GM19238 (cell line): ENCODE data around the gene CTXND1.

ENCODE experiments used
- DNase-seq: peaks from one replicate; pipeline ENCODE4 v3.0.0; 2011; ENCODE audit warnings: low spot score; ENCODE audit not compliant: insufficient read length

Gene CTXND1

DNA sequence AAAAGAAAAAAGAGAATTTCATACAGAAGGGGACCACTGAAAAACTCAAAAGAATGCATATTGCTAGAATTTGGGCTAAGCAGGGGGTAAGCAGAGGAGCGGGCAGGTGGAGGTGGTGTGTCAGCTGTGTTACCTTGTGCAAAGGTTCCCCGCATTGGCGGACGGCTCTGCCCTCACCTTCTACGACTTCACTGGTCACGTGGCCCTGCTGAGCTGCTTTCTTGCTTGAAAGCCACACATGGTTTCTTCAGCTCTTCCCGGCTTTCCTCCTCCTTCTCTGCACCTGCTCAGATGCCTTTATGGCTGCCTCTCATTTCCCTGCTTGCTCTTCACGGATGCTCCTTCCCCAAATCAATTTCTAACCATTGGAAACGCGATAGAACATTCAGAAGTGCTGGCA, 68.7 kb downstream of the CTXND1 start:
- DNase-seq = no peak

DNA sequence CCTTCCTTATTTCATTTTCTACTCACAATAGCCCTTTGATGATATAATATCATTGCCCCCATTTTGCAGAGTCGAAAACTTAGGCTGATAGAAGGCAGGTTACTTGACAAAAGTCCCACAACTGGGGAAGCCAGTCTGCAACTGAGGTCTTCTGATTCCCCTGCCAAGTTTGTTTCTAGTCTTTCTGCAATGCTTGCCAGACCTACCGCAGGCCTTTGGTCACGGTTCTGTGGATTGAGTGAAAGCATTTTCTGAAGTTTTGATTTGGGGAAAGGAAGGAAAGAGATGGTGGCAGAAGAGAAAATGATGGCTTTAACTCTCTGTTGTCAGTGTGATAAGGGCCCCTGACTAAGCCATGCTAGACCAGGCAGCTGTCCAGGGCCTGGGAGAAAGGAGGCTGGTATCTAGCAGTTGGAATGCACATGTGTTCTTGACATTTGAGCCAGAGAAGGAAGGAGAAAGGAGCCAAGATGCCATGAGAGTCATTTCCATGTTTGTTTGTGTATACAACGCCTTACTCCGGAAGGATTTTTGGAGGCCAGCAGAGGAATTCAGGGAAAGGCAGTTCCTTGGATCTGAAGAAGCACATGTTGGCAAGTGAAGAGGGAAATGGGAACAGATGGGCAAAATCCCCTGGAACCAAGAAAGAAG, 69.3 kb downstream of the CTXND1 start:
- DNase-seq = no peak

DNA sequence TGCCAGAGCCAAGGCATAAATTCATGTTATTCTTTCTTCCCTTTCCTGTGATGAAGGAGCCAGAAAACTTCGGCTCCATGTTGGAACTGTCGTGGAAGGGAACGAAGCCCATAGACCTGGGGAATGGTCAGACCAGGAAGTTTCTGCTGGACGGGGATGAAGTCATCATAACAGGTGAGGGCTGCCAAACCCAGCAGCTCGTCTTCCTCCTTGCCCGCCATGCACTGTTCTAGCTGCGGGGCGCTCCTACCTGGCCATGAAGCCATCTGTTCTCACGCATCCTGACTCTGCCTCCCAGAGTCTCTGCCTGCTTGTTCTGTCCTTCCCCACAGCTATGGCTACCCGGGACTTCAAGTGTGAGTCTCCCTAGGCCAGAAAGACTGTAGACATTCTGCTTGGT, 71.0 kb downstream of the CTXND1 start:
- DNase-seq = no peak

DNA sequence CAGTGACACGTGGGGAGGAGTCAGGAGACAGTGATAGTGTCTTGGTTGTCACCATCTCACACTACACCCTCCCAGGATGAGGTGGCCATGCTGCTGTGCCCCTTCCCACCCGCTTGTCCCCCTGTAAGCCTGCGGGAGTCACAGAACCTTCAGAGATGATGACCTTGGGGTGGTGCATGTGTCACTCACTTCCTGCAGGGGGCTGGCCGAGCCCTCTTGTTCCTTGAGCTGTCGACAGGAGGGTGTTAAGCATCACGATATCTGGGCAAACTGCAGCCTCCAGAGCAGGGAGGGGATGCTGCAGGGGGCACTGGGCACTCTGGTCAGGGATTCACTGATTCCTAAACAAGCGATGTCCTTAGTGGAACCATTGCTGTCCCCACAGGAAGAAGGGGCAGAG, 71.5 kb downstream of the CTXND1 start:
- no peak for DNase-seq

DNA sequence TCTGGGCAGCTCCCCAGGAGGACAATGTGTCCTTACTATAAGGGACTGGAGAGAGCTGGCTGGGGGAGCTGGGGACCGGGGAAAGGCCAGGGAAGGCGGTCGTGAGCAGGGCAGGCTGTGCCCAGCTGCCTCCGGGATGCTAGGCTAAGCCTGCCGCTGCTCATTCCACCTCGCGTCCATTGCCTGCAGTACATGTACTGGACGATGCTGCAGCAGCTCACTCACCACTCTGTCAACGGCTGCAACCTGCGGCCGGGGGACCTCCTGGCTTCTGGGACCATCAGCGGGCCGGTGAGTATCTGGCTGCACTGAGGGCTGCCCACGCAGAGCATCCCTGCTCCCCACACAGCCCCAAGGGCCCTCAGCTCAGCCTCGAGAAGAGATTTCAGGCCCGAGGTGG, 72.1 kb downstream of the CTXND1 start:
- no peak for DNase-seq

DNA sequence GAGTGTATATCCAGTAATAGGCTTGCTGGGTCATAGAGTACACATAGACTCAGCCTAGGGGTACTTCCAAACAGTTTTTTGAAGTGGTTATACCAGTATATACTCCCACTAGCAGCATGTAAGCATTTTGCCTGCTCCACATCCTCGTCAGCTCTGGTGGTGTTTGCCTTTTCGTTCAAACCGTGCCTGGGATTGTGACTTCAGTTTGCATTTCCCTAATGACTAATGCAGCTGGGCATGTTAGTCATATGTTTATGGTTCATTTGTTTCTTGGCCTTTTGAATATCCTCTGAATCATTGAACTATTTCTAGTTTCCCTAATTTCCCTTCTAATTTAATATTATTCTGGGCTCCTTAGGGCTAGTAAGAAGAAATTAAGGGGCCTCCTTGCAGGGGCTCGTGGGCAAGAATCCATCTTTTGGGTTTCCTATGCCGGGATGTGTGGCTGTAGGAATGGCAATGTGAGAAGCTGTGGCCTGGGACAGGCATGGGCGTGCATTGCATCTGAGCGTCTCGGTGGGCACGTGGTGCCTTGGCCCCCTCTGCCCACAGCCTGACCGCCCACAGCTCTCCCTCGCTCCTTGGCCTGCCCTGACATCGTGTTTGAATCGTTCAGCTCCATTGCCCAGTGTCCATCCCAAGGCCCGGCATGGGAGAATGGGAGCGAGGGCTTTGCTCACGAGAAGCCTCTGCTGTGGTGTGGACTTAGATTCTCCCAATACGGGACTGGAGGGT, 72.8 kb downstream of the CTXND1 start:
- DNase-seq = no peak

DNA sequence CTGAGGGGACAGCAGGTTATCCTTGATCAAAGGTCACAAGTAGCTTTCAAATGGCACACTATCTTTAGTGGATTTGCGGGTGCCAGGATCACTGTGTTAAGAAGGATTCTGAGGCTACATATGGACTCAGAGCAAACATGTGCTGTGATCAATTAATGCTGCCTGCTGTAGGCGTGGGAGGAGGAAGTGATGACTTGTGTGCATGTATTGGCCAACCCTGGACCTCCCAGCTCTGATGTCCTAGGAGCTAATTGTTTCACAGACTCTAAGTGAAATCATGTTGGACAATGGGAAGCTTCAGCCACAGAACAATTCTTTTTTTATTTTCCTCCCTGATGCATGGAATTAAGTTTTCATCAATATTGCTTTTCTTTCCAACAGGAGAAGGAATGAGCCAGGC, 74.9 kb downstream of the CTXND1 start:
- no peak for DNase-seq

DNA sequence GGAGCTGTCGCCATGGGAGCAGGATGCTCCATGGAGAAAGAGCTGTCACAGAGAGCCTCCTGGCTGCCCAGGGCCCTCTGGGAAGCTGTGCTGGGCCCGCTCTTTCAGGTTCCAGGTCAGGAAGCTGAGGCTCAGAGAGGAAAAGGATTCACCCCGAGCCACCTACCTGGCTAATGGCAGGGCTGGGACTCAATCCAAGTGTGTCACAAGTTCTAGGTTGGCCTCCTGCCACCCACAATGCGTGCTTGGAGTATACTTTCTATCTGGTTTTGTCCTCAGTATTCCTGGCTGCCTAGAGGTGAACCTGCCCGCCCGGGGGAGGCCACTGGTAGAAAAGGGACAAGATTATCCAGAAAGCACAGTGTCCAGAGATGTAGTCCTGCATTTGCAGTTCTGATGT, 75.6 kb downstream of the CTXND1 start:
- DNase-seq = no peak

DNA sequence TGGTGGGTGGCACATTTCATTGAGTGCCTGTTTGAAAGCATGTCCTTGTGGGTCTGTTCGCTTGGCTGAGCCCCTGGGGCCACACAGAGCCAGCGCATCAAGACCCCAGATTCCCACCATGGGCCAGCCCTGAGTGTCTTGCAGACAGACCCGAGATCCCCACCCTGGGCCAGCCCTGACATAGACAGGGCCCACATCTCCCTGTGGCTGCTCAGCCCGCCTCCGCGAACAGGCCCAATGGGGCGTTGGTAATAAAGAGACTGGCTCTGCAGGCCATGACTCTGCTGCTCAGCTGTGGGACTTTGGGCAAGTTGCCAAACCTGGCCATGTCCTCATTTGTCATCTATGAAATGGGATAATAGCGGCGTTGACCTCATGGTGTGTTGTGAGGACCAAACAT, 76.6 kb downstream of the CTXND1 start:
- no peak for DNase-seq

DNA sequence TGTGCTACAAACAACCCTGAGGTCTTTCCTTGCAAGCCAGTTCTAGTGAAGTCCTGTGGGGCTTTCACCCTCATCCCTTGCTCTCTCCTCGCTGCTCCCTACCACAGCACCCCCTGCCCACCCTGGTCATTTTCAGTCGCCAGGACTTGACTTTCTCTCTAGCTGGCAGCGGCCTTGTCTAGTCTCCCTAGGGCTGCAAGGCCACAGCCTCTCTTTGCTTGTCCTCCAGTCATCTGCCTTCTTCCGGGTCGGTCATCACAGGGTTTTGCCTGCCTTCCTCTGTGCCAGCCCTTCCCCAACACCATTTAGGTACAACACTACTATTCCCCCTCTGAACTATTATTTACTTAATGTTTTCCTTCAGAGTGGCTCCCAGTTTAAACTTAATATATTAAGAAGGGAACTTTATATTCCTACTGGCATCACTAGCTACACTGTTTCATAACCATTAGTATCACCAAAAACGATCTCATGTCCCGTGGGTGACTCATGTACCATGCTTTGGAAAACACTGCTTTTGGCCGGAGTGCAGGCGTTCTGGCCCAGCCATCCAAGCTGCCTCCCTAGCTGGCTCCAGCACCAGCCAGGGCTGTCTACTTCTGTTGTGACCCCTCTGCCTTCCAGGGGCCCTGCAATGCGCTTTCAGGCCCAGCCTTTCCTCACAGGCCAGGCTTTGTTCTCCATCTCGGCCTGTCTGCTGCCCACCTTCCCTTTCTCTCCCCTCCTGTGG, 77.8 kb downstream of the CTXND1 start:
- no peak for DNase-seq

DNA sequence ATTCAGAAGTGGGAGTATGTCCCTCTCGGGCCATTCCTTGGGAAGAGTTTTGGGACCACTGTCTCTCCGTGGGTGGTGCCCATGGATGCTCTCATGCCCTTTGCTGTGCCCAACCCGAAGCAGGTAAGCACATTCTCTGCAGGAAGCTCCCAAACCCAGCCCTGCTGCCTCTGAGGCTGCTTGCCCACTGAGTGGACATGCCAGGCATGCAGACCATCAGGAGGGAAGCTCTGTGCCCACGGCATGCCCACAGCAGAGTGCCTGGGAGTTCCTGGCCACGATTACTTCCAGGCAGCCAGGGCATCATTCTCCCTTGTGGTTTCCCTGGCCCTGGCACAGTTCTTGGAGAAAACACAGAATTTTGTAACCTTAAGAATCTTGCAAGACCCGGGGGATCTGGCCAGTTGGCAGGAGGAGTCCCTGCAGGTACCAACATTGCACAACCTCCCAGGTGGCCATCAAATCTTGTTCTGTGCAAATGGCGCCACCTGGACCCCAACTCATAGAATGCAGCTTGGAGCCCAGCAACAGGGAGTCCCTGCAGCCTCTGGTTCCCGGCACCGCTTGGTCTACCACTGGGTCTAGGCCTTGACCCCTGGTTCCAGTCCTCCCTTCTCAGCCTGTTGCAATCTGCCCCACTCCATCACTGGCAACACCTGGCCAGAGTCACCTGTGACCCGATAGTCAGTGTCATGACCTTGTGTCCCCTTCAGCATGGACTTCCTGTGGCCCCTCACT, 78.8 kb downstream of the CTXND1 start:
- peak; percentile 71 for DNase-seq

DNA sequence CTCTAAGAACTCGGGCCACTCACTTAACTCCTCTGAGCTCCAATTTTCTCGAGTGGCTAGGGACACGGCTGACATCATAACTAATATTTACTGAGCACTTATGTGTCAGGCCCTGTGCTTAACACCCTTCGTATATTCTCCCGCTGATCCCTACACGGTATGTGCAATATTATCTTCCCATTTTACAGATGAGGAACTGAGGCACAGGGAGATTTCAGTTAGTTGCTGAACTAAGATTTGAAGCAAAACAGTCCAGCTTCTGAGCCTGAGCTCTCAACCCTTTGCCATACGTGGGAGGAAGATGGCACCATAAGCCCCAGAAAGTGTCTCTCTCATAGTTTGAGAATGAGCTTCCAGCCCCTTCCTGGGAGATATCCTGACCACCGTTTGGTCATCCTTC, 79.6 kb downstream of the CTXND1 start:
- no peak for DNase-seq

DNA sequence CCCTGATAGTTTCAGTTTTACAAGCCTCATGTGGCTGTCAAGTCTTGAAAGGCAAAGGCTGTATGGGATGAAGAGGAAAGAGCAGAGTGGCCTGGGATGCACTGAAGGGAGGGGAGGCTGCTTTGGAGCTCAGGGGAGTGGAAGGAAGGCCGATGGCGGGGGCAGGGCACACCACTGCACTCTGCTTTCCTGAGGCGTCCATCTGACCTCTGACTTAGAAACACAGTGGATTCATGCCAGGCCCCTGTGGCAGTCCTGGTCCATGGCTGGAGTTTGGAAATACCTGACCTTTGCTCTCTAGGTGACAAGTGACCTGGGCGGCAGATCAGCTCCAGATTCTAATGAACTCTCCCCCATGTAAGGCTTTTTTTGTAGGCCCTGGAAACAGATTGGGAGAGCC, 80.2 kb downstream of the CTXND1 start:
- DNase-seq = no peak

DNA sequence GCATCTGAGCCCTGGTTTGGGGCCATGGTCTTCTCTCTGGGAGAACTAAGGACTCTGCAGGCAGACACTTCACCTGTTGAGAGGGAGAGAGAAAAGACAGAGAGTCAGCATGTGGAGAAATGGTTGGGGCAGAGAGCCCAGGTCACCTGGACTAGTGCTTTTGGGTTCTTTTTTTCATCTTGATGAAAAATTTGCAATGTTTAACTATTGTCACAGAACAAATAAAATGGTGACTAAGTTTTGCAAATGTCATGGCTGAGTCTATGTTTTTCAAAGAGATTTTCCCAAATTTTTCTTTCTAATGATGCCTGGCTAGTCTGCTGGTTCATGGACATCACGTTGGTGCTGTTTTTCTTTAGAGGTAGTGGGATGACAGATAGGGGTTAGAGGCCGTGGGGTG, 81.4 kb downstream of the CTXND1 start:
- DNase-seq = no peak

DNA sequence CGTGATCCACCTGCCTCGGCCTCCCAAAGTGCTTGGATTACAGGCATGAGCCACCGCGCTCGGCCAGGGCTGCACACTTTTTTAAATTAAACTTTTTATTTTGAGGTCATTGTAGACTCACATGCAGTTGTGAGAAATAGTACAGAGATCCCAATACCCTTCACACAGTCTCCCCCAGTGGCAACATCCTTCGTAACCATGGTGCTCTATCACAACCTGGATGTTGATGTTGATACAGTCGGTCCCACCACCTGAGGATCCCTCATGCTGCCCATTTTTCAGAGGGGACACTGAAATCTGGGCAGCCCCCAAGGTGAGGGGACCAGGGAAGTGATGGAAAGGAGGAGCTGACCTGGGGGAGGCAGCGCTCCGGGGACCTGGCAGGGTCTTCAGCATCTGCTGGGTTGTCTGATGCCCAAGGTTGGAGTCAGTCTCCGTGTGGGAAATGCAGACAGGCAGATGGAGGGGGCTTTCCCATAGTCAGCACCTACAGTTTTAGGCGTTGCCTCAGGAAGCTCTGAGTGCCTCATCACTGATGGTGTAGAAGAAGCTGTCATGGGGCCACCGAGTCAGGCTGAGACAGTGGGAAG, 82.2 kb downstream of the CTXND1 start:
- no peak for DNase-seq

DNA sequence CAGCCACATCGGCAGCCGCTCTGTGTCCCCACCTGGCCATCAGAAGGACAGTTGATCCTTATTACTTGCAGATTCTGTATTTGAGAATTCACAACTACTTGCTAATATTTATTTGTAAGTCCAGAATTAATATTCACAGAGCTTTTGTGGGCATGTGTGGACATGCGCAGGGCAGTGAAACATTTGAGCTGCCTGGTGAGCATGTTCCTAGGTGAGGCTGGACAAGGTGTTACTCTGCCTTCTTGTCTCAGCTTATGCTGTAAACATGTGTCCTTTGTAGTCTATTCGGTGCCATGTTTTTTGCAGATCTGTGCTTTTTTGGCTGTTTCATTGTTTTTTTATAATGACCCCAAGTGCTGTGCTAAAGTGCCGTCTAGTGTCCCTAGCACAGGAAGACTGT, 83.6 kb downstream of the CTXND1 start:
- DNase-seq = no peak

DNA sequence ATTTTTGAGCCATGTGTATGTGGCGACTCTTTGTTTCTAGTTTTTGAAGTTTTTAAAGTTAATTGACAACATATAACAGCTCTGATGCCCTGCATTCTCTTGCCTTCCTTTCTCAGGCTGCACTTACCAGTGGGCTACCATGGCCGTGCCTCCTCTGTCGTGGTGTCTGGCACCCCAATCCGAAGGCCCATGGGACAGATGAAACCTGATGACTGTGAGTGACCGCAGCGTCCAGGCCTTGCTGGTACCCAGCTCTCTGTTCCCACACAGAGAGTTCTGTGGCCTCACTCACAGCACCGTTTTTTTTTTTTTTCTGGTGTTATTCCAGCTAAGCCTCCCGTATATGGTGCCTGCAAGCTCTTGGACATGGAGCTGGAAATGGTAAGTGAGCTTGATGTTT, 84.1 kb downstream of the CTXND1 start:
- DNase-seq = no peak

DNA sequence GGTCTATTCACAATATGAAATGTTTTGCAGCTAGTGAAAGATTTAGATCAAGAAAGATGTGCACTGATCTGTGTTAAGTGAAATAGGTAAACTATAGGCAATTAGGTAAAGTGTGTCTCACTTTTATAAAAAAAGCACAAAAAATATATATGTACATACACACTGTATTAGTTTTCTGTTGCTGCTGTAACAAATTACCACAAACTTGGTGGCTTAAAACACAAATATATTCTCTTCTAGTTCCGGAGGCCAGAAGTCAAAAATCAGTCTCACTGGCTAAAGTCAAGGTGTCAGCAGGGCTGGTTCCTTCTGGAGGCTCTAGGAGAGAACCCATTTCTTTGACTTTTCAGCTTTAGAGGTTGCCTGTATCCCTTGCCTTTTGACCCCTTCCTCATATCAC, 88.1 kb downstream of the CTXND1 start:
- DNase-seq = no peak

DNA sequence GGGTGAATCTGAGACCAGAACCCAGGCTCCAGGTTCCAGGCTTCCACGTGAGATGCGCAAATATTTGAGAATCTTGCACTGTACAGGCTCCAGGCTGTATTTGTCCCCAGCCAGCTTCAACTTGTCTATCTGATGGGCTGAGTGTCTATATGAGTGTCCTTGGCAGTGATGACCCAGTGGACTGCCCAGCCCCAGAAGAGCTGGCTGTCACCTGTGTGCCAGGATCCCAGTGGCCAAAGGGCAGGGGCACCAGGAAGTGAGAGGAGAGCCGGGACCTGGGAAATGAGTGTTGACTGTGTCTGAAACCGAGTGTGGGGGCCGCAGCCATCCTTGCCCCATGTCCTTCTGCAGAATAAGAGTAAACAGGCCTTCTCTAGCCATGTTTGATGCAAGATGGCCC, 88.8 kb downstream of the CTXND1 start:
- no peak for DNase-seq

DNA sequence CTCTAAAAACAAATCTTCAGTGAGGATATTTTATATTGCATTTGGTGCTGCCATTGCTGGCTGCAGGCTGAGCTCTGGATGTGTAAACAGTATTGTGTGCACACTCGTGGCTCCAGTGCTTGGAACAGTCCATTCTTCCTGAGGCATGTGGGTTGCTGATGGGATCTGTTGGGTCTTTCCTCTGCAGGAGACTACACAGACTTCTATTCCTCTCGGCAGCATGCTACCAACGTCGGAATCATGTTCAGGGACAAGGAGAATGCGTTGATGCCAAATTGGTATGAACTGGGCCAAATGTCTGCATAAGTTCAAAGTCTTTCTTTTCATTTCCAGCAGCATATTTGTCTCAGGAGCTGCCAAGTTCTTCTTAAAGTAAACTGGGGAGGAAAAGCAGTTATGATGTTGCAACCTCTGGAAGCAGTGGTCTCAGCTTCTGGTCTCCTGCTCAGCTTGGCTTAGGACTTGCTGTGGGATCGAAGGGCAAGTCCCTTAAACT, 89.9 kb downstream of the CTXND1 start:
- DNase-seq = no peak

DNA sequence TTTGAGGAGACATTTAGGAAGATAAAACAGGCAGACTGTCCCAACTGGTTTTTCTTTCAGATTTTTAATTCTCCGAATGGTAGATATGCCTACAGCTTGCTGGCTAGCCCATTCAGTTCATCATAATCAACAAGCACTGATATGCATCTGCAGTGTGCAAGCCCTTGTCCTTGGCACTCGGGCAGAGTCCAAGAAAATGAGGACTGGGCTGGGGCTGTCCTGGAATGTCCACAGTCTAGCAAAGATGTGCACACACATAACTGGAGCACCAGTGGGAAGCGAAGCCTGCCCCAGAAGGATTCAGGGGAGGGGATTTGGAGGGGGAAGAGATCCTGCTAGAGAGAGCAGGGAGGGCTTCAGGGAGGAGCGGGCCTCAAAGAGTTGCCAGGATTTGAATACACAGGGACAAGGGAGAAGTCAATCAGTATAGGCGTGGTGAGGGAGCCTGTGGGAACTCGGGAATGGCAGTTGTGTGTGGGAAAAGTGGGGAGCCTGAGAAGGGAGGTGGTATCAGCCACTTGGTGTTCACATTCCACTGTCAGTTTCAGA, 90.5 kb downstream of the CTXND1 start:
- no peak for DNase-seq
